Coronary artery (tissue), 2 donors: ENCODE data around the gene SGCA.

Experiments used
- DNase-seq: peaks from one replicate; pipeline ENCODE4 v3.0.0-alpha.2; 2017; ENCODE audit warnings: low spot score
- H3K27ac ChIP-seq, 2 donors: fragments of 200-600 bp; sonication (generic); one replicate each; pipeline ENCODE4 v1.5.1; 2016 to 2019
- H3K4me3 ChIP-seq: fragments of 200-600 bp; sonication (generic); 2 replicates; pipeline ENCODE4 v1.5.1; 2016; ENCODE audit warnings: mild to moderate bottlenecking, moderate library complexity
- CTCF ChIP-seq: fragments of 200-600 bp; sonication (generic); IDR thresholded peaks from one replicate; pipeline ENCODE4 v1.5.1; 2019; ENCODE audit warnings: antibody characterized with exemption

Gene SGCA

GRCh38 chr17:50181144-50181543 lies 15.3 kb downstream of the SGCA start:
- Histone ChIP-seq H3K27ac (peak overlapping the region in 1 of 2 donors; percentile 65), H3K4me3 (no peak overlapping the region)
- no peak for DNase-seq
- TF ChIP-seq CTCF: no peak

GRCh38 chr17:50181591-50182560 lies 16.1 kb downstream of the SGCA start:
- Histone ChIP-seq H3K4me3 (no peak overlapping the region), H3K27ac (peak overlapping the region; percentile 65 to 92)
- DNase-seq: no peak
- TF ChIP-seq CTCF: no peak

GRCh38 chr17:50182783-50183420 lies 17.1 kb downstream of the SGCA start:
- Histone ChIP-seq H3K4me3 (no peak overlapping the region), H3K27ac (peak overlapping the region; percentile 92 to 97)
- DNase-seq: no peak
- no peak for TF ChIP-seq CTCF

- Histone ChIP-seq H3K4me3 (peak overlapping the region; percentile 26), H3K27ac (peak overlapping the region; percentile 92 to 97)
- no peak for DNase-seq
- TF ChIP-seq CTCF: no peak
Observed at GRCh38 chr17:50183421-50183994, 17.7 kb downstream of the SGCA start.

GRCh38 chr17:50184064-50184463 lies 18.3 kb downstream of the SGCA start:
- no peak for DNase-seq
- Histone ChIP-seq H3K27ac (peak overlapping the region; percentile 92 to 97), H3K4me3 (peak overlapping the region; percentile 26)

More at GRCh38 chr17:50184064-50184463, 18.3 kb downstream of the SGCA start:
- TF ChIP-seq CTCF: no peak
